ENCODE data around the gene DNAJC5. TPM values are rescaled to one million over a fixed set of nuclear protein-coding genes. Genes with fewer than 3 reads are reported as not detected.

DNAJC5 gene
- total and polyA plus RNA-seq, 9 of the 15 experiments (the other 6 are each of a cell fraction or from before 2014, with no cell fraction given) = 0.95 to 42.8 (median 23.4) TPM

DNA sequence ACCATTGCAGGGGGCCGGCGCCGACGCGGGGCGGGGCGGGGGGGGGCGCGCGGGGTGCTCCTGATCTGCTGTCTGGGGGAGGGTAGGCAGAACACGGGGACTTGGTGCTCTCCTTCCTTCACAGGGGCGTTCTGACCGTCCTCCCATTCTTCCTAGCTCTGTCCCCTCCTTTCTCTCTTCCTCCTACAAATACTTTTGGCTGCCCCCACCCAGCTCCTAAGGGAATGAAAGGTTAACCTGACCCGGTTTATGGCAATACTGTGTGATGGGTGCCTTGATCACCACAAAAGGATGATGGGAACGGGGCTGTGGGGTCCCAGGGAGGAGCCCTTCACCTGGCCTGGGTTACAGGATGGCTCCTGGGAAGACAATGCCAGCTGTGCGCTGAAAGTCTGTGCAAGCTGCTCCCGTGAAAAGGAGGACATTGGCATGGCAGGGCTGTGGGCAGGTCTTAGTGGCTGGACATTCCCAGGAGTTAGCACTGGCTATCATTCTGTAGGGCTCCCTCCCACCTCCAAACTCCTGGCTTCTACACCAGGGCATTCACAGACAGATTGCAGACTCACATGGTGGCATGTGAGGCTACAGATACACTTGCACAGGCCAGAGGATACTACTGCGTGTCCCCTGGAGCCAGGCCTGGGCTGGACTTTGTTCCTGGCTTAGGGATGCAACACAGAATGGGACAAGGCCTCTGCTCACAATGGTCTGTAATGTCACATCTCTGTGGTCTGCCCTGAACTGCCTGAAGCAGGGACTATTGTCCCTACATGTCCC lies 31.7 kb upstream of the DNAJC5 start:
- peaks cover 31% of the 10 kb centered on the region; the same call in 2 of the 3 replicates for H3K36me3 ChIP-seq (ENCODE audit: control insufficient read depth, insufficient read depth, low read length)
- H3K79me2 ChIP-seq (ENCODE audit: control insufficient read depth, insufficient read depth, low read length) = peaks cover 43% of the 10 kb centered on the region
- 82% methylated on average over 7 of the region's 18 CpGs for WGBS (ENCODE audit: insufficient coverage, low coverage, missing lambda C conversion rate)
- H3K27me3 ChIP-seq (ENCODE audit: control insufficient read depth in 2 of 2, insufficient read depth in 2 of 2, low read length in 2 of 2) = no peaks in the 10 kb centered on the region
- H3K4me3 ChIP-seq = peak overlapping the region; percentile 95
- in situ Hi-C loops (cut with MboI) (loop anchor here (5.0 kb wide), 1 partner anchor 156 kb away; the partner anchor contains the start of genes ARFRP1 and ZGPAT), intact Hi-C loops (cut with micrococcal nuclease) (loop anchor here (10.0 kb wide), 2 partner anchors 112 to 308 kb away; partner anchors contain the start of genes FNDC11 and SAMD10)
- peak overlapping the region; percentile 75 for H3K27ac ChIP-seq (ENCODE audit: extremely low read depth, low read depth, low read length)
- BruUV-seq (replicated peaks) = no TSS peak
- no peak overlapping the region for H2AFZ ChIP-seq (ENCODE audit: low read depth, low read length)
- no peaks in the 10 kb centered on the region for H3K9me3 ChIP-seq (replicated peaks; ENCODE audit: control insufficient read depth, insufficient read depth, low read depth, low read length)
- H3K9me1 ChIP-seq (ENCODE audit: control insufficient read depth, insufficient read depth, low read length) = no peaks in the 10 kb centered on the region
- H3K4me2 ChIP-seq (ENCODE audit: insufficient read depth, low read length) = peak overlapping the region; percentile 83
- CTCF ChIA-PET (ENCODE audit: low intra/inter-chr PET ratio) = interaction anchor here (0.7 to 2.4 kb wide), 4 partner anchors 44 to 325 kb away, joined by 3 to 18 read pairs (median 8); partner anchors contain the start of genes ARFRP1, PTK6 and ZGPAT
- peak overlapping the region; percentile 92 to 93 for H3K9ac ChIP-seq (ENCODE audit: insufficient read depth in 1 of 2, low read depth in 2 of 2, low read length in 2 of 2)
- peaks cover 21 to 77% of the 10 kb centered on the region in 2 experiments for H3K4me1 ChIP-seq (replicated peaks in 1 of 2; ENCODE audit: control insufficient read depth in 2 of 2, insufficient read depth in 2 of 2, low read length in 2 of 2)
- DNase-seq (ENCODE audit: extremely low read depth in 1 of 4, low spot score in 3 of 4) (peak in 1 of 4 experiments; percentile 42), FAIRE-seq (no peak), ATAC-seq (no peak)
- TF ChIP-seq KDM5B (IDR thresholded peaks at IDR 0.05; ENCODE audit: insufficient replicate concordance, low read depth, low read length) = peak; percentile 26
- TF ChIP-seq JUN (IDR thresholded peaks at IDR 0.05; ENCODE audit: borderline replicate concordance, low read depth, low read length) = no peak
- TF ChIP-seq JUN (CRISPR knock-in tag; IDR thresholded peaks at IDR 0.05; ENCODE audit: borderline replicate concordance) = 0 out of 2 replicates have a peak, but pooled peaks have one; percentile 36
- no peak for TF ChIP-seq ETV1 (tag; conservative IDR thresholded peaks at IDR 0.05; ENCODE audit: low read depth)
- TF ChIP-seq ZNF431 (CRISPR knock-in tag; IDR thresholded peaks at IDR 0.05) = 0 out of 2 replicates have a peak, but pooled peaks have one; percentile 15
- no peak for TF ChIP-seq BHLHE40 (IDR thresholded peaks at IDR 0.05; ENCODE audit: low read length)
- no peaks in the 10 kb centered on the region for H4K20me1 ChIP-seq (replicated peaks; ENCODE audit: control insufficient read depth, insufficient read depth, low read length)
- POLR2A ChIA-PET = interaction anchor here (0.6 to 3.2 kb wide), 10 partner anchors 8 to 242 kb away, joined by 3 to 23 read pairs (median 4); partner anchors contain the start of genes ARFRP1 and ZGPAT
